Measurements from ENCODE around the gene ANKRD63.

GRCh38 chr15:40297356-40297755 lies 14.5 kb upstream of the ANKRD63 start:
- TF ChIP-seq POLR2AphosphoS5 (IDR thresholded peaks at IDR 0.05; ENCODE audit: borderline replicate concordance, low read depth, low read length) (no peak), EZH2 (IDR thresholded peaks at IDR 0.05) (no peak)
